NCI-H345 (cell line): ENCODE results near the gene KIAA1671.

Experiments
- DNase-seq: peaks from one replicate; lab custom pipeline; 2025; lab: John Stamatoyannopoulos, UW

Gene KIAA1671

GRCh38 chr22:25068707-25069106, 116.2 kb downstream of the KIAA1671 start:
- no peak for DNase-seq

DNA sequence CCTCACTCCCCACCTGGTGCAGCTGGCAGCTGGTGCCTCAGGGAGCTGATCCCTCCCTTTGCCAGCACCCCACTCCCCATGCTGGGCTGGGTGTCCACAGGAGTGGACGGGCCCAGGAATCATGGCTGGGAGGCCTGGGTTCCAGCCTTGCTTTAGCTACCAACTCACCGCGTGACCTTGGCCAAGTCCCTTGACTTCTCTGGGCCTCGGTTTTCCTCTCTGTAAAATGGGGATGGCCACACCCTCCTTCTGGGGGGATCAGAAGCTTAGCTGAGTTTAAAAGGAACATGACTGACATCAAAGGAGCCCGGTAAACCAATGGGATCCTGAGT, 116.9 kb downstream of the KIAA1671 start:
- DNase-seq, result no peak

DNA sequence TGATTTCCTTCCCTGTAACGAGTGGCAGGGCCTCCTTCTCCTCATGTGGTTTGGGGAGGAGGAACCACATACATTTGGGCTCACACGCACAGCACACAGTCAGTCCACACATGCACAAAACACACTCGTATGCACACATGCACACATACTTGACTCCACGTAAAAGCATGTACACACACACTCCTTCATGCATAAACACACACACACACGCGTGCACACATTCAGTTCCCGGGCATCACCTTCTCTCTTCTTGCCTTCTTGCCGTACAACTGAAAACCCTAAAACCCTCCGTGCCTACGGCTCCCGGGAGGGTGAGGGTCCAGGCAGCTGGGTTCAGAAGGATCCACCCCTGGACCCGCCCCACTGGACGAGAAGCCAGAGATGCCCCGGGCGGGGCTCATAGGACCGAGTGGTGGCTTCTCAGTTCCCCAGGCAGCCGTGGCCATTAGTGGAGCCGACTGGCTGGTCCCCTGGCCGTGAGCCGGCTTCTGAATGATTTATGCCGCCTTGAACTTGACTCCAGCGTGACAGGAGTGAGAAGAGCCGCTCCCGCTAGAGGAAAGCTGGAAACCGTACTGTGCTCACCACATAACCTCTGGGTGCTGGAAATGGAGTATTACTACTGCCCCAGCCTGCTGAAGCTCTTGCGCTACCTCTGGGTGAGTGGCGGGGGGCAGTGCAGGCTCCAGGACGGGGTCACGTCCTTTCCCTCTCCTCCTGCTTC, 117.4 kb downstream of the KIAA1671 start:
- DNase-seq, result no peak

GRCh38 chr22:25070956-25071355, 118.4 kb downstream of the KIAA1671 start:
- DNase-seq, result no peak

DNA sequence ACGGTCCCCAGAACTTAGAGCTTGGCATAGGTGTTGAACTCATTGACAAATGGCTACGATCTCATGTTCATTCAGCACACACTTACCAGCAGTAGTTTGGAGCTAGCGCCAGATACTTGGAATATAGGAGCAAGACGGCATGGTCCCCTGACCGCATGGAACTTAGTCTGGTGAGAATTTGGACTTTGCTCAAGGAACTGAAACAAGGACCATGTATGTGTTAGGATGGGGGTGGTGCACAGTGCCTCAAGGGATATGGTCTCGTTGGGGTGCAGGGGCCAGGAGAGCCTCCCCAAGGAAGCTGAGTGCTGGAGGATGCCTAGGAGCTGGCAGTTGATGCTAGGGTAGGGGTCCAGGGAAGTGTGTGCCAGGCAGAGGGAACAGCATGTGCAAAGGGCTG, 119.2 kb downstream of the KIAA1671 start:
- no peak for DNase-seq

GRCh38 chr22:25072406-25072805, 119.9 kb downstream of the KIAA1671 start:
- DNase-seq, result no peak

DNA sequence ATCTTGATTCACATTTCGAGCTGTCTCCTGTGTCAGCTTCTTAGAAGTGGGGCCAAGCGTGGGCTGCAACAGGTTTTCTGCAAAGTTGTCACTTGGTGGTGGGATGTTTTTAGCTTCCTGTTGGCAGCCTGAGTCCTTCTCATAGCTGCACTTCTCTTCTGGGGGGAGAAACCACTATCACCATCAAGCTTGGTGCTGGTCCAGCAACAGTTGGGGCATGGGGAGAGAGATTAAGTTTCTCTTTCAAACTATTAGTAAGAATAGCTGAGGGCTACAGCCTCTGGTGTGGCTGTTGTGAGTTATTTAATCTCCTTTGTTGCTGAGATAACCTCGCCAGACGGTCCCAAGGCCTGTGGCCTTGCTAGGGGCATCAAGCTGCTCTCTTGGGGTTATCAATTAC, 123.8 kb downstream of the KIAA1671 start:
- DNase-seq, result no peak

DNA sequence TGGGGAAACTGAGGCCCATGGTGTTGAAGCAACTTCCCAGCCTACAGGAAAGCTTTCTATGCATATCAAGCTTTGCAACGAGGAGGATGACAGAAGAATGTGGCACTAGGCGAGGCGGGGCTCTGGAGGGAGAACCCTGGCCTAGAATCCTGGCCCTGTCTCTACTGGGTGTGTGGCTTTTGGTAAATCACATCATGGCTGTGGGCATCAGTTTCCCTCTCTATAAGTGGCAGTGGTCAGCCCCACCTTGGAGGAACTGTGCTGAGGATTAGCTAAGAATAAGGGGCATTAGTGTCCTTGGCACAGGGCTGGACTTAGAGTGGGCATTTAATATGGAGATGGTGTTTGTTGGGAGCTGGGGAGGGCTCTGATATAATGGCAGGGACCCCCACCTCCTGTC, 124.5 kb downstream of the KIAA1671 start:
- DNase-seq, result no peak

- DNase-seq, result no peak
These were observed 125.4 kb downstream of the KIAA1671 start for GRCh38 chr22:25077964-25078363.

GRCh38 chr22:25078591-25078990, 126.1 kb downstream of the KIAA1671 start:
- DNase-seq, result no peak

GRCh38 chr22:25080855-25081254, 128.3 kb downstream of the KIAA1671 start:
- no peak for DNase-seq

DNA sequence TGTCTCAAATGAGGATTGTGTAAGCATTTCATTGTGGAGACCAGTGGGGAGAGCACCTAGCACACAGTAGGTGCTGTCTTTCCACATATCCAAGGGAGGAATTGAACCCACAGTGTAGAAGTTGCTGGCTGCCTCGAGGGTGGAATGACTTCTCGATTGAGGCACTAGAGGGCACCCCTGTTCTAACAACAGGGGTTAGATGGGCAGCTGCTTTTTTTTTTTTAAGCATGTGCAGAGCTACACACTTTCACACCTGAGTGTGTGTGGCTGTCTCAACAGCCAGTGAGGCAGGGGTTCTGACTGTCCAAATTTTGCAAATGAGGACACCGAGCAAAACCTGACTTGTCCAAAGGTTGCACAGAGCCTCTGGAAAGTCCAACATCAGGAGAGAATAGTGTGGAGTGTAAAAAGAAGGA, 128.9 kb downstream of the KIAA1671 start:
- DNase-seq, result no peak

GRCh38 chr22:25082096-25082495, 129.6 kb downstream of the KIAA1671 start:
- no peak for DNase-seq

DNA sequence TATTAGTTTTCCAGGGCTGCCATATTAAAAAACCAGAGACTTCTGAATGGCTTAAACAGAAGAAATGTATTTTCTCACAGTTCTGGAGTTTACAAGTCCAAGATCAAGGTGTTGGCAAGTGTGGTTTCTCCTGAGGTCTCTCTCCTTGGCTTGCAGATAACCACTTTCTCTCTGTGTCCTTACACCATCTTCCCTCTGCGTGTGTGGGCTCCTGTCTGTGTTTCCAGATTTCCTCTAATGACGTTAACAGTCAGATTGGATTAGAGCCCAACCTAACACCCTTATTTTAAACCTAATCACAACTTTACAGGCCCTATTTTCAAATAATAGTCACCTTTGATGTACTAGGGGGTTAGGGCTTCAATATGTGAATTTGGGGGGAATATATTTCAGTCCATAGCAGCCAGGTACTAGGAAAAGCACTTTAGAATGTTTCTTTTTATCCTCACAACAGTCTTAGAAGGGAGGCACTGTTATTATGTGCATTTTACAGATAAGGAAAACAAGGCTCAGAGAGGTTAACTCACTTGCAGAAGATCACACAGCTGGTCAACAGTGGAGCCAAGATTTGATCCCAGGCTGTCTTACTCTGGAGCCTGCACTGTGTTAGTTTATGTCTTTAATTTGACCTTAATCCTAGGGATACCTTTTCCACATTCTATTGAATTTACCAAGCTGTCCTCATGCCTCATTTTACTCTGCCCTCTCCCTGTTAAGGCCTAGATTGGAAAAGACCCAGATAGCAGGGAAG, 130.7 kb downstream of the KIAA1671 start:
- DNase-seq, result no peak

- peak; percentile 62 for DNase-seq
These were observed 131.3 kb downstream of the KIAA1671 start for GRCh38 chr22:25083807-25084200.

DNA sequence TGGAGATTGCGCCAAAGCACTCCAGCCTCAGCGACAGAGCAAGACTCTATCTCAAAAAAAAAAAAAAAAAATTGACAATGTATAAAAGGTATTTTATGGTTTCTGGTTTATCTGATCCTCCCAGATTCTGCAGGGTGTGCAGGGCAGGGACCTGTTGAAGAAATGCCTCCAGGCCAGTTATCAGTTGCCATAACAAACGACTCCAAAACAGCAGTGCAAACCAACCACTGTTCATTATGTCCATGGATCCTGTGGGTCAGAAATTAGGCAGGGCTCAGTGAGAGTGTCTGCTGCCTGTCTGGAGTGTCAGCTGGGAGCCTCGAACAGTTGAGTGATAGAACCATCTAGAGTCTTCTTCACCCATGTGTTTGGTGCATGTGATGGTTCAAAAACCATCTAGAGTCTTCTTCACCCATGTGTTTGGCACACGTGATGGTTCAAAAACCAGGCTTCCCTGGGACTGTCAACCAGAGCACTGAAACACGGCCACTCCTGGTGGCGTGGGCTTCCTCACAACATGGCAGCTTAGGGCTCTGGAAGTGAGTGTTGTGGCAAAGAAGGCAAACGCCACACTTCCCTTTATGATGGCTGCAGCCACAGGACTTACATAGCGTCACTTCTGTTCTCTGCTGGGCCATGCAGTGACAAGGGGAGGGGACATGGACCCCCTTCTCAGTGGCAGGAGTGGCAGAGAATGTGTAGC, 132.0 kb downstream of the KIAA1671 start:
- DNase-seq, result no peak

DNA sequence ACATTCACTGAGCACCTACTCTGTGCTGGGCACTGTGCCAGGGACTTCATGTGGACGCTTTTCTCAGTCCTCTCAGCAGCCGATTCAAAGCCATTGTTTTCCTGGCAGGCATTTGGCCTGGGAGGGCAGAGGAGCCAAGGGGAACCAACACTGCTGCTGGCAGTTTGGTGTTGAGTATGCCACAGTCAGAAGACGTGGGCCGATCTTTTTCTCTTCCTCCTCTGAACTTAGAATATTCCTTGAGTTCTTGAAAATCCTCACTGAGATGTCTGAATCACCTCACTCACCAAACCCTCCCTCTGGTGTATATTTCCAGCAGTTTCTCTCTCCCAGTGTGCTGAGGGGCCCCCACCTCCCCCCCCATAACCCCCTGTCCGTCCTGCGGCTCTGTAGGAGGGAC, 132.6 kb downstream of the KIAA1671 start:
- DNase-seq, result no peak

DNA sequence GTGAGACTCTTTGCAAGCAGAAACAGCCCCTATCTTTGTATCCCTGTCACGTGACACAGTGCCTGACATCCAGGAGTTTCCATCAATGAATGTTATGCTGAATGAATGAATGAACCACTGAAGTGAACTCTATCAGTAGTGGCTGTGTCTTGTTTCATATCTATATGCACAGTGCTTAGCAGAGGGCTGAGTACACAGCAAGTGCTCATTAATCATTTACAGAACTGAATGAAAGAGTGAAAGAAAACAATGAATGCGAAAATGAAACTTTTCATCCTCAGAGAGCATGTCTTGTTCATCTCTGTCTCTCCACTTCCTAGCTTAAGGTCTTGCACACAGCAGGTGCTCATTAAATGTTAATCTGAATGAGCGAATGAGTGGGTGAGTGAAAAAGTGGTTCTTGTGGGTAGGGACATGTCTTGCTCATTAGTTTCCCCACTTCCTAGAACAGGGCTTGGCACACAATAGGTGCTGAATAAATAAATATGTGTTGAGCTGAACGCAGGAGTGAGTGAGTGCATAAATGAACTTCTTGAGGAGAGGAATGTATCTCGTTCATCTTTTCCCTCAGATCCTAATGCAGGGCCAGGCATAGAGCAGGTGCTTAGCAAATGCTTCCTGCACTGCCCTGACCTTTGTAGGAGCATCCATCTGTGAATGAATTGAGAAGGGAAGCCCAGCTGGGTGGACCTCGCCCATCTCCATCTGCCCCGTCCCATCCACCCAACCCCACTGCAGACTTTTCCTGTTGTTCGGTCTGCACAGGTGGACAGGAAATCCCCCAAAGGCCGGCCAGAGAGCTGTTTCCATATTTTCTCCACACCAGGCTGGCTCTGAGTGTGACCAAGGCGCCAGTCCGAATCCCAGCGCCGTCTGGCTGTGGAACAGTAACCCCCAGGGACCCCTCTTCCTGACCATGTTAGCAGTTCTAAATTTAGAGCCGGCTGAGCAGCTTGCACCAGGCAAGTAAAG, 133.7 kb downstream of the KIAA1671 start:
- DNase-seq, result no peak

DNA sequence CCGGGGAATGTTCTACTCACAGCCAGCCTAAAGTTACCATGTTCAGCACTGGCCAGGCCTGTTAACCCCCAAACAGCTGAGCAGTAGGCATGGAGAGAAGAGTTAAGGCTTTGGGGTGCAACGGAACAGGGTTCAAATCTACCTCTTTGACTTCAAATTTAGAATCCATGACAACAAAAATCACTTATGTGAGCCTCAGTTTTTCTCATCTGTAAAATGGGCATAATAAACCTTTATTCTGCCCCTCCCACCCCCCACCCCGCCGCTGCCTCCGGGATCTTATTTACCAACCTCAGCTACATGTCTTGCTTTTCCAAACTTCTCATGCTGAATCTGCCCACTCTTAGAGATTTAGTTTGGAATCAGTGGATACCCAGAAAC, 134.4 kb downstream of the KIAA1671 start:
- DNase-seq, result no peak

GRCh38 chr22:25090225-25090890, 137.8 kb downstream of the KIAA1671 start:
- no peak for DNase-seq

DNA sequence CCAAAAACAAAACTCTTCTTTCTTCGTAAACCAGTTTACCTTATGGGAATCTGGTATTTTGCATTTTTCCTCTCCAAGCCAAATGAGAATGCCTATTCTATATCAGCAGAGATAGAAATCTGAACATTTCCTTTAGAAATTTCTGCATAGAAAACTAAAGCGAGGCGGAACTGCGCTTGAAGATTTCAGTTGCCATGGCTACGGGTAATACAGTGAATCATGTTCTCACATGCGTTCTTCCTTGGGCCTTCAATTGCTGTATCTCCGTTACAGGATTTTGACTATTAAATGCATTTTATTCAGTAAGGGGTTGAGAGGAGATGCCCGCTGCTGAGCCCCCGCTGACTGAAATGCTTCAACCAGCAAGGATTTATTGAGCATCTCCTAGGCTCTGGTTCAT, 138.9 kb downstream of the KIAA1671 start:
- no peak for DNase-seq
